Smooth muscle cell of the pulmonary artery (primary cell): ENCODE results near the gene CLDN12. TPM values are rescaled to one million over a fixed set of nuclear protein-coding genes. Genes with fewer than 3 reads are reported as not detected.

Experiments
- total RNA-seq: library from RNA; depleted of rRNA; stranded (reverse); fragments of >200 nt; gene quantifications from 2 replicates; pipeline ENCODE4 v1.2.3, GENCODE V29; 2014

Gene CLDN12
- 56.5 and 58.6 TPM in 2 replicates for total RNA-seq

DNA sequence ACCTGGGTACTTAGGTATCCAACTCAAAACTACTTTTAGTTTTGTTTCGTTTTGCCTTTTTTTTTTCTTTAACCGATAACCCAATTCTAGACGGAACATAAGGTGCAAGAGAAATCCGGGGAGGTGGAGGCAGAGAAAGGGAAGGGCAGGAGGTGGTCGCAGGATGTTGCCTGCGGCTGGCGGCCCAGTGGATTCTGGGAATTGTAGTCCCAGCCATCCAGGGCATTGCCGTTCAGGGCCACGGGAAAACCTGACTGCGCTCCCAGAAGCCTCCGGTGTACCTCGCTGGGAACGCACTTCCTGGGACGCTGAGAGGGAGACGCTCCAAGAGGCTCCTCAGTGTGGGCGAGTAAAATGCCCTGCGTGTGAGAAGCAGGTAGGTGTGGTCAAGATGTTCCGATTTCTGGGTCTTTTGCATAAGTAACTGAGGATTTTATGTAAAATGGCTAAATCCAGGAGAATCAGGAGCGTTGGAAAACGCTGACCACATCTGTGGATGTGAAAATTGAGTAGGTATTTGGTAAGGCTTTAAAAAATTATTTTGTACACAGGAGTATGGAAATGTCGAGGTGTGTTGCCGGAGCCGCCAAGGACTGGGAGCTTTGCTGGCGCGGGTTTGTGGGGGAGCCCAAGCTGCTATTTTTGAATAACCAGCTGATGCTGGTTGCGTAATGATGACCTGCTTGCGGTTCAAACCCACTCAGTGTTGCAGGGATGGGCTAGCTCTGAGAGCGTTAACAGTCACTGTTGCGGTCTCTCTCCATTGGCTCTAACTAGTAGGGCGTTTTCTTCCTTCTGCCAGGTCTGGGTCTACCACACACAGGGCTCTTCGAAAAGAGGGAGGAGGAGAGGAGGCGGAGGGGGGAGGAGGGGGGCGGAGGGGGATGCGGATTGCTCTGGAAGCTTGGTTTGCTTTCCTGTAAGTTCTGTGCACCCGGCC is at the start of gene CLDN12:
CLDN12 (plus strand) TSS at position 288 of the 940 bp plus-strand sequence. CDS start 9,216 bp downstream, outside the sequence.

Other genes with a start within 250 kb of the CLDN12 start
- gene STEAP1, start 249.0 kb upstream of the CLDN12 start, total RNA-seq, result 48.2 and 62.2 TPM in 2 replicates
- 45.2 and 46.2 TPM in 2 replicates for gene STEAP2, start 191.7 kb upstream of the CLDN12 start, total RNA-seq
- 10.6 and 13.4 TPM in 2 replicates for gene CFAP69, start 158.3 kb upstream of the CLDN12 start, total RNA-seq
- gene FAM237B, start 82.2 kb upstream of the CLDN12 start, total RNA-seq, result not detected in 2 replicates
- gene GTPBP10, start 56.7 kb upstream of the CLDN12 start, total RNA-seq, result 7.2 and 10.9 TPM in 2 replicates
- gene PTTG1IP2, start 66.2 kb downstream of the CLDN12 start, total RNA-seq, result not detected in 2 replicates
- 35.8 and 59.9 TPM in 2 replicates for gene CDK14, start 192.9 kb downstream of the CLDN12 start, total RNA-seq